Skeletal muscle satellite cell (primary cell): ENCODE measurements around the gene ZP3. TPM values are rescaled to one million over a fixed set of nuclear protein-coding genes. Genes with fewer than 3 reads are reported as not detected.
"Not testable (repeated sequence)": the region's sequence is repeated elsewhere in the genome, so short reads cannot be mapped to it uniquely, and the experiment has no call there.

Experiments
- H3K27me3 ChIP-seq: 2 replicates; pipeline ENCODE4 v1.7.0; 2013; ENCODE audit warnings: low read length; ENCODE audit not compliant: control insufficient read depth, insufficient read depth
- H3K36me3 ChIP-seq: 2 replicates; pipeline ENCODE4 v1.7.0; 2013; ENCODE audit warnings: mild to moderate bottlenecking, control low read depth, low read length; ENCODE audit not compliant: insufficient read depth
- H3K4me1 ChIP-seq: 2 replicates; pipeline ENCODE4 v1.7.0; 2013; ENCODE audit warnings: low read length; ENCODE audit not compliant: control insufficient read depth, insufficient read depth
- H3K4me2 ChIP-seq: 2 replicates; pipeline ENCODE4 v1.7.0; 2013; ENCODE audit warnings: mild to moderate bottlenecking, low read length
- H3K4me3 ChIP-seq: 2 replicates; pipeline ENCODE4 v1.7.0; 2013; ENCODE audit warnings: low read length
- H3K9ac ChIP-seq: 2 replicates; pipeline ENCODE4 v1.7.0; 2013; ENCODE audit warnings: mild to moderate bottlenecking, low read depth, low read length, moderate library complexity
- H3K9me3 ChIP-seq: replicated peaks from 2 replicates; pipeline ENCODE4 v1.7.0; 2013; ENCODE audit warnings: mild to moderate bottlenecking, control low read depth, low read length
- total RNA-seq: library from RNA; depleted of rRNA; stranded (reverse); fragments of >200 nt; gene quantifications from 2 replicates; pipeline ENCODE4 v1.2.3, GENCODE V29; 2012; rRNA removed

The ZP3 gene
- total RNA-seq, result 0.25 and 0.44 TPM in 2 replicates

DNA sequence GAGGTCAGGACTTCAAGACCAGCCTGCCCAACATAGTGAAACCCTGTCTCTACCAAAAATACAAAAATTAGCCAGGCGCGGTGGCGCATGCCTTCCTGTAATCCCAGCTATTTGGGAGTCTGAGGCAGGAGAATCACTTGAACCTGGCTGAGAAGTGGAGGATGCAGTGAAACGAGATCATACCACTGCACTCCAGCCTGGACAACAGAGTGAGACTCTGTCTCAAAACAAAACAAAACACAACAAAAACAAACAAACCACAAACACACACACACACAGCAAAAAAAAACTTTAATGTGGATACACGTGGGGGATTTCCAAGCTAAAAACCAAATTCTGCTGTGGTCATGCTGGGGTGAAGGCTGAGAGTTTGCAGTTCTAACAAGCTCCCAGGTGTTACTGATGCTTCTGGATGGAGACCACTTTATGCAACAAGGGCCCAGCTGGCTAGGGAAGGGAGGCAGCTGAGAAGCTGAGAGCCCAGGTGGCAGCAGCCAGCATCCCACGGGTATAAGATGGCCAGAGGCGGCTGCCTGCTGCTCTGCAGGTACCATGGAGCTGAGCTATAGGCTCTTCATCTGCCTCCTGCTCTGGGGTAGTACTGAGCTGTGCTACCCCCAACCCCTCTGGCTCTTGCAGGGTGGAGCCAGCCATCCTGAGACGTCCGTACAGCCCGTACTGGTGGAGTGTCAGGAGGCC, at the start of gene ZP3:
ZP3 (plus strand) TSS at position 538 of the 699 bp plus-strand sequence; CDS start at position 553, 15 bp downstream.
- peak within 1 kb of the TSS; percentile 6 for H3K9ac ChIP-seq

DNA sequence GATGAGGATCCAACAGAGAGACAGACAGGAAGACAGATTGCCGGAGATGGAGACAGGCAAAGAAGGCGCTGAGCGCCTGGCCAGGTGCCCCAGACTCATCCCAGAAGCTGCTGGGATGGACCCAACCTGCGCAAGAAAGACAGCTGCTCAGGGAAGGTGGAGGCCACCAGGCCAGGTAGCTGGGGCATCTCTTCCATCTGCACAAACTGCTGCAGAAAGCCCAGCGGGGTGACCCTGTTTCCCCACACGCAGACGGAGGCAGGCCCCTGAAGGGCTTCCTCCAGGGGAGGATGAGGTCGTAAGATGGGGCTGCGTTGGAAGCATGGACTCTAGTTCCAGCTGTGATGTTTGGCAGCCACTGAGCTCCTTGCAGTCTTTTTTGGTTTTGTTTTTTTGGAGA, 49.5 kb upstream of the ZP3 start:
- H3K9me3 ChIP-seq, result no peaks in the 10 kb centered on the region
- H3K4me3 ChIP-seq, result no peak overlapping the region
- H3K27me3 ChIP-seq, result no peaks in the 10 kb centered on the region
- H3K4me1 ChIP-seq, result peaks cover 30% of the 10 kb centered on the region
- H3K9ac ChIP-seq, result no peak overlapping the region
- no peak overlapping the region for H3K4me2 ChIP-seq
- no peaks in the 10 kb centered on the region for H3K36me3 ChIP-seq

More for the DNA sequence above, at the start of gene ZP3:
- H3K27me3 ChIP-seq, result no peaks in the 10 kb centered on the region
- H3K4me1 ChIP-seq, result peaks cover 16% of the 10 kb centered on the region
- no peaks in the 10 kb centered on the region for H3K9me3 ChIP-seq
- no peak within 1 kb of the TSS for H3K4me2 ChIP-seq
- no peak within 1 kb of the TSS for H3K4me3 ChIP-seq
- no peaks in the 10 kb centered on the region for H3K36me3 ChIP-seq

DNA sequence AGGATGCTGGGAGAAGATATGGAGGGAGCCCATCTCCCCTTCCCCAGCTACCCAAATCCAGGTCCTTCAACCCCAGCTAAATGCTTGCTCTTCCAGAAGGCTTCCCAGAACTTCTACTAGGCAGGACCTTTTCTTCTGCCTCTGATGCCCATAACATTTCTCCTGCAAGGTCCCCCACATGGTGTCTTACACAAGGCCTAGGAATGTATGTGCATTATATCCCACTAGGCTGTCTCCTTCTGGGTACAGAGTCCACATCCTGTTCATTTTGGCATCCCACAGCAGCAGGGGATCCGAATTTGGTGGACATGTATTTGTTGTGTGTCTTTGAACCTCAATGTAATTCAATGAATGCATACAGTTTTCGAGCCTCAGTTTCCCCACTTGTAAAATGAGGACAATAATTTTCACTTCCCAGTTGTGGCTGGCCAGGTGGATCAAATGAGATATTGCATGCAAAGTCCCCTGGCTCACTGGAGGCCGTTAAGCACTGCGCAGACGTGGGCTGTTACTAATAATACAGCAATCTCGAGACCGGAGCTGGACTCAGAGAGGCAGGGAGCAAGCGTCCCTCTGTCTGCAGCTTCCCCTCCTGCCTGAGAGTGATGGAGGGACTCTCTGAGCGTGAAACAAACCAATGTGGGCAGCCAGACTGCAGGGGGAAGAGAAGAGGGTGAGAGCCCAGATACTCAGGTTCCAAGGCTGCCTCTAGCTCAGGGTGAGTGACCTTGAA, 47.4 kb upstream of the ZP3 start:
- no peaks in the 10 kb centered on the region for H3K36me3 ChIP-seq
- no peak overlapping the region for H3K9ac ChIP-seq
- H3K4me1 ChIP-seq, result peaks cover 37% of the 10 kb centered on the region
- no peak overlapping the region for H3K4me3 ChIP-seq
- no peaks in the 10 kb centered on the region for H3K9me3 ChIP-seq
- no peaks in the 10 kb centered on the region for H3K27me3 ChIP-seq
- no peak overlapping the region for H3K4me2 ChIP-seq

DNA sequence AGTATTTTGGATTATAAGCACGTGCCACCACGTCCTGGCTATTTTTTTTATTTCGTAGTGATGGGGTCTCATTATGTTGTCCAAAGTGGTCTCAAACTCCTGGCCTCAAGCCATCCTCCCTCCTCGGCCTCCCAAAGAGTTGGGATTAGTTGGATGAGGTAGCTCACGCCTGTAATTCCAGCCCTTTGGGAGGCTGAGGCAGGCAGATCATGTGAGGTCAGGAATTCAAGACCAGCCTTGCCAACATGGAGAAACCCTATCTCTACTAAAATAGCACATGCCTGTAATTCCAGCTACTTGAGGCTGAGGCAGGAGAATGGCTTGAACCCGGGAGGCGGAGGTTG, 44.2 kb upstream of the ZP3 start:
- Histone ChIP-seq H3K4me2 (peak overlapping the region; percentile 70), H3K27me3 (no peaks in the 10 kb centered on the region), H3K4me3 (peak overlapping the region; percentile 41), H3K9me3 (no peaks in the 10 kb centered on the region), H3K9ac (peak overlapping the region; percentile 81), H3K4me1 (peaks cover 31% of the 10 kb centered on the region), H3K36me3 (no peaks in the 10 kb centered on the region)

DNA sequence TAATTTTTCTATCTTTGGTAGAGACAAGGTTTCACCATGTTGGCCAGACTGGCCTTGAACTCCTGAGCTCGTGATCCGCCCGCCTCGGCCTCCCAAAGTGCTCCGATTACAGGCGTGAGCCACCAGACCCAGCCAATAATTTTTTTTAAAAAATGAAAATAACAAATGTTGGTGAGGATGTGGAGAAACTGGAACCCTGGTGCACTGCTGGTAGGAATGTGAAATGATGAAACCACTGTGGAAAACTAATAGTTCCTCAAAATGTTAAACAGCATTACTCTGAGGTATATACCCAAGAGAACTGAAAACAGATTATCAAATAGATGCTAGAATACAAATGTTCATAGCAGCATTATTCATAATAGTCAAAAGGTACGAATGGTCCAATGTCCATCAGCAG, 42.9 kb upstream of the ZP3 start:
- Histone ChIP-seq H3K4me2 (no peak overlapping the region), H3K9me3 (no peaks in the 10 kb centered on the region)

DNA sequence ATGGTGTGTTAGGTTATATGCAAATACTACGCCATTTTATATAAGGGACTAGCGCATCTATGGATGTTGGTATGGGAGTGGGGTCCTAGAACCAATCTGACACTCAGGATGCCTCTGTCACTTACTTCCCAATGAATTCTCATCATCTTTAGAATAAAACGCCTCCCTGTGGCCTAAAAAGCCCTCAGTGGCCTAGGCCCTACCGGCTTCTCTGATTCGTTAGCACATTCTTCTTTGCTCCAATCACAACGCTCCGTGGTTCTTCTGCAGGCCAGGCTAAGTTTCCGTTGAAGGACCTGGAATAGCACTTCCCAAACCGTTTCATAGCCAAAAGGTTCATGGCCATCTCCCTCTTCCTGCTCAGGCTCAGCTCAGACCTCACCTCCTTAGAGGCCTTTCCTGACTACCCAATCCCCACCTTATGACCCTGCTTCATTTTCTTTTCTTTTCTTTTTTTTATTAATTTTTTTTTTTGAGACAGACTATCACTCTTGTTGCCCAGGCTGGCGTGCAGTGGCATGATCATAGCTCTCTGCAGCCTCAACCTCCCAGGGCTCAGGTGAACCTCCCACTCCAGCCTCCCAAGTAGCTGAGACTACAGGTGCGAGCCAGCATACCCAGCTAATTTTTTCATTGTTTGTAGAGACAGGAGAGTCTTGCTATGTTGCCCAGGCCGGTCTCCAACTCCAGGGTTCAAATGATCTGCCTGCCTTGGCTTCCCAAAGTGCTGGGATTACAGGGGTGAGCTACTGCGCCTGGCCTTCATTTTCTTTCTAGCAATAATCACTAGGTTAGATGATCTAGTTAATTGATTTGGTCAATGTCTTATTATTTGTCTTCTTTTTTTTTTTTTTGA, 41.4 kb upstream of the ZP3 start:
- Histone ChIP-seq H3K4me1 (peaks cover 19% of the 10 kb centered on the region), H3K36me3 (no peaks in the 10 kb centered on the region), H3K4me3 (no peak overlapping the region), H3K9me3 (no peaks in the 10 kb centered on the region), H3K4me2 (no peak overlapping the region), H3K9ac (no peak overlapping the region), H3K27me3 (no peaks in the 10 kb centered on the region)

More for the DNA sequence above, 42.9 kb upstream of the ZP3 start:
- Histone ChIP-seq H3K27me3 (no peaks in the 10 kb centered on the region), H3K36me3 (no peaks in the 10 kb centered on the region), H3K4me3 (no peak overlapping the region), H3K4me1 (peaks cover 31% of the 10 kb centered on the region), H3K9ac (no peak overlapping the region)

DNA sequence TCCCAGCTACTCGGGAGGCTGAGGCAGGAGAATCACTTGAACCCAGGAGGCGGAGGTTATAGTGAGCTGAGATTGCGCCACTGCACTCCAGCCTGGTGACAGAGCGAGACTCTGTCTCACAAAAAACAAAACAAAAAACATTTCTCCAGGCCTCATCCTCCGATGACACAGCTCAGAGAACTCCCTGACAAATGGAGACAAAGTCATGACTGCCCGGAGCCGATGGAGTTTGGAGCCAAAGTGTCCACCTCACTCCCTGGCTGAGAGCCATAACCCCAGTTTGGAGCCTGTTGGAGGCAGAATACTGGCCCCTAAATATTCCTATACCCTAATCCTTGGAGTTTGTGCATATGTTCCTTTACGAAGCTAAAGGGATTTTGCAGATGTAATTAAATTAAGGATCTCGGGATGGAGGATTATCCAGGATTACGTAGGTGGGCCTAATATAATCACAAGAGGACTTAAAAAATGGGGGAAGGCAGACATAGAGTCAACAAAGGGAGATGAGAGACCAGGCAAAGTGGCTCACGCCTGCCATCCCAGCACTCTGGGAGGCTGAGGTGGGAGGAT, 38.0 kb upstream of the ZP3 start:
- Histone ChIP-seq H3K9me3 (no peaks in the 10 kb centered on the region), H3K9ac (no peak overlapping the region), H3K4me2 (no peak overlapping the region), H3K4me1 (peaks cover 7% of the 10 kb centered on the region), H3K36me3 (no peaks in the 10 kb centered on the region), H3K4me3 (no peak overlapping the region), H3K27me3 (no peaks in the 10 kb centered on the region)

DNA sequence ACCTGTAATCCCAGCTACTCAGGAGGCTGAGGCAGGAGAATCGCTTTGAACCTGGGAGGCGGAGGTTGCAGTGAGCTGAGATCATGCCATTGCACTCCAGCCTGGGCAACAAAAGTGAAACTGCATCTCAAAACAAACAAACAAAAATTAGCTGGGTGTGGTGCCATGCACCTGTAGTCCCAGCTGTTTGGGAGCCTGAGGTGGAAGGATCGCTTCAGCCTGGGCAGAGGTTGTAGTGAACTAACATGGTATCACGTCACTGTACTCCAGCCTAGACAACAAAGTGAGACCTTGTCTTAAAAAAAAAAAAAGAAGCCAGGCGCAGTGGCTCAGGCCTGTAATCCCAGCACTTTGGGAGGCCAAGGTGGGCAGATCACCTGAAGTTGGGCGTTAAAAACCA, 37.0 kb upstream of the ZP3 start:
- H3K4me2 ChIP-seq, H3K36me3 ChIP-seq, H3K9me3 ChIP-seq, H3K4me3 ChIP-seq, H3K9ac ChIP-seq, H3K27me3 ChIP-seq: not testable (repeated sequence)
- H3K4me1 ChIP-seq, result peaks cover 11% of the 10 kb centered on the region

DNA sequence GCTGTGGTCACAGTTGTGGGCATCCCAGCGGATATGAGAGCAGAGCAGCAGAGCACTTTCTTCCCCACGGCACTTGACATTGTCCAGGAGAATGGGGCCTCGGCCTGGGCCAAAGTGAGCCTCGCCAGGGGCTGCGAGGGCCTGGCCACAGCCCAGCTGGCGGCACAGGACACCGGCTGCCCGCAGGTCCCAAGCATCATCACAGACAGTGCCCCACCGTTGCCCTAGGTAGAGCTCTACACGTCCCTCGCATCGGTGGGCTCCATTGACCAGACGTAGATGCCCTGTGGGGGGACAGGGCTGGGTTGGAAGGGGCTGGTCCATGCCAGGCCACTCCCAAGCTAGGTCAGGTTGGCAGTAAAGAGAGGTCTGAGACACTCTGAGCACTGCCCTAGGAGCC, 34.7 kb upstream of the ZP3 start:
- no peaks in the 10 kb centered on the region for H3K9me3 ChIP-seq
- no peak overlapping the region for H3K4me2 ChIP-seq
- H3K4me1 ChIP-seq, result peaks cover 20% of the 10 kb centered on the region
- H3K9ac ChIP-seq, result no peak overlapping the region
- H3K36me3 ChIP-seq, result no peaks in the 10 kb centered on the region
- no peak overlapping the region for H3K4me3 ChIP-seq
- H3K27me3 ChIP-seq, result no peaks in the 10 kb centered on the region

DNA sequence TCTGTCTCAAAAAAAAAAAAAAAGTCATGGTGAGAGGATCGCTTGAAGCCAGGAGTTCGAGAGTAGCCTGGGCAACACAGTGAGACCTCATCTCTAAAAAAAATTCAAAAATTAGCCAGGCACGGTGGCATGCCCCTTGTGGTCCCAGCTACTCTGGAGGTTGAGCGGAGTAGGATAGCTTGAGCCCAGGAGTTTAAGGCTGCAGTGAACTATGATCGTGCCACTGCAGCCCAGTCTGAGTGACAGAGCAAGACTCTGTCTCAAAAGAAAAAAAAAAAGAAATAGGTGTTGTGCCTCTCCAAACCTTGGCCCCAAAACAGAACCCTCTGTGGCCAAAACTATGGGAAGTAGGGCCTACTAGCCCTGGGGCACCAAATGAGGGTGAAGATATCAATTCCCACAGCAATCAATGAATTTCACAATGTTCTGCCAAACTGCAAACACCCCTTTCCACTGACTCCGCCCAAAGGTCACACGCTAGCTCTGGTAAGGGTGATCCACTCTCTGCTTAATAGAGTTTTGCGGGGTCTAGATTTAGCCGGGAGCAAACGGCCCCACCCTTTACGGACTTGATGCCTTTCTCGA, 32.1 kb upstream of the ZP3 start:
- H3K27me3 ChIP-seq, result no peaks in the 10 kb centered on the region
- no peaks in the 10 kb centered on the region for H3K9me3 ChIP-seq
- peaks cover 28% of the 10 kb centered on the region for H3K4me1 ChIP-seq
- peak overlapping the region; percentile 86 for H3K9ac ChIP-seq
- H3K36me3 ChIP-seq, result no peaks in the 10 kb centered on the region
- peak overlapping the region; percentile 98 for H3K4me2 ChIP-seq
- peak overlapping the region; percentile 87 for H3K4me3 ChIP-seq
